MM.1S (cell line): ENCODE results near the gene KCNE3.

Source experiments
- DNase-seq: peaks from one replicate; pipeline ENCODE4 v3.0.0-alpha.2; 2015
- H2AFZ ChIP-seq: fragments of 300-600 bp; sonication (generic); 2 replicates; pipeline ENCODE4 v1.6.0; 2016; ENCODE audit warnings: antibody characterized with exemption, low read length
- H3F3A ChIP-seq: fragments of 300-600 bp; sonication (generic); 2 replicates; pipeline ENCODE4 v1.6.1; 2016; ENCODE audit warnings: mild to moderate bottlenecking, antibody characterized with exemption, low read length, moderate library complexity, mixed read lengths; ENCODE audit not compliant: insufficient read depth
- H3K27ac ChIP-seq: fragments of 300-600 bp; sonication (generic); 2 replicates; pipeline ENCODE4 v1.5.1; 2016; ENCODE audit warnings: mild to moderate bottlenecking, low read length
- H3K27me3 ChIP-seq: fragments of 300-600 bp; sonication (generic); replicated peaks from 2 replicates; pipeline ENCODE4 v1.6.0; 2016; ENCODE audit warnings: low read length; ENCODE audit not compliant: insufficient read depth
- H3K36me3 ChIP-seq: fragments of 300-600 bp; sonication (generic); replicated peaks from 2 replicates; pipeline ENCODE4 v1.6.1; 2016; ENCODE audit warnings: mild to moderate bottlenecking, low read length, mixed read lengths; ENCODE audit not compliant: insufficient read depth
- H3K4me1 ChIP-seq: fragments of 300-600 bp; sonication (generic); 2 replicates; pipeline ENCODE4 v1.6.1; 2016; ENCODE audit warnings: low read length, mixed read lengths
- H3K4me2 ChIP-seq: fragments of 300-600 bp; sonication (generic); 2 replicates; pipeline ENCODE4 v1.6.0; 2016; ENCODE audit warnings: low read depth, low read length
- H3K4me3 ChIP-seq: fragments of 300-600 bp; sonication (generic); 2 replicates; pipeline ENCODE4 v1.5.1; 2016; ENCODE audit warnings: low read length, mixed read lengths
- H3K79me2 ChIP-seq: fragments of 300-600 bp; sonication (generic); 2 replicates; pipeline ENCODE4 v1.6.1; 2016; ENCODE audit warnings: mixed run types, low read length, mixed read lengths
- H3K9ac ChIP-seq: fragments of 300-600 bp; sonication (generic); 2 replicates; pipeline ENCODE4 v1.6.1; 2016; ENCODE audit warnings: low read length, mixed read lengths
- H3K9me2 ChIP-seq: fragments of 300-600 bp; sonication (generic); replicated peaks from 2 replicates; pipeline ENCODE4 v1.6.1; 2016; ENCODE audit warnings: mild to moderate bottlenecking, low read length, mixed read lengths; ENCODE audit not compliant: insufficient read depth
- H3K9me3 ChIP-seq: fragments of 300-600 bp; sonication (generic); replicated peaks from 2 replicates; pipeline ENCODE4 v1.6.1; 2016; ENCODE audit warnings: mild to moderate bottlenecking, low read length, mixed read lengths; ENCODE audit not compliant: insufficient read depth
- H4K20me1 ChIP-seq: fragments of 300-600 bp; sonication (generic); 2 replicates; pipeline ENCODE4 v1.6.1; 2016; ENCODE audit warnings: mild to moderate bottlenecking, low read length, moderate library complexity, mixed read lengths; ENCODE audit not compliant: insufficient read depth
- EZH2 ChIP-seq: fragments of 300-600 bp; sonication (generic); optimal IDR thresholded peaks from 2 replicates; pipeline ENCODE3; 2017; ENCODE audit warnings: low read depth, mild to moderate bottlenecking, antibody characterized with exemption, low read length, mixed read lengths
- EZH2phosphoT487 ChIP-seq: fragments of 300-600 bp; sonication (generic); IDR thresholded peaks from 2 replicates; pipeline ENCODE4 v1.6.1; 2018; ENCODE audit warnings: antibody characterized with exemption, low read length
- TF ChIP-seq, protein P1 (sequence below): fragments of 300-600 bp; sonication (generic); IDR thresholded peaks from 2 replicates; pipeline ENCODE4 v1.5.1; 2016; ENCODE audit warnings: antibody characterized with exemption, low read length, mixed read lengths

The KCNE3 gene

DNA sequence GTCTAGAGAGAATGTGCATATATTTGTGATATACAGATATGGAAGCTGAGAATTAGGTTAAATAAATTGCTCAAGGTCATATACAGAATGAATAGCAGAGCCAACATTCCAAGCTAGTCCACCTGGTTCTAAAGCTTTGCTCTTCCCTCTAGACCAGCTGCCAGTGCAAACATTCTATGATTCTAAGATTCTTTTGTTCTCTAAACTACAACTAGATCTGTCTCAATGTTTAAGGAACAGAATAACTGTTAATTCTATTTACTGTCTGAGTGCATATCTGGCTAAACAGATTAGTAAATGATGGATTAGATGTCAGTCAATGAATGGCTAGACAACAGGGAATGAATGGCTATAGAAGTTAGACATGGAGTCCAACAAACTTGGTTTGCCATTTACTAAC, 19.6 kb downstream of the KCNE3 start:
- Histone ChIP-seq H2AFZ (no peak overlapping the region), H3K27ac (no peak overlapping the region), H3K79me2 (no peaks in the 10 kb centered on the region), H3K4me2 (no peak overlapping the region), H3K36me3 (no peaks in the 10 kb centered on the region), H3K27me3 (no peaks in the 10 kb centered on the region), H3K4me3 (no peak overlapping the region), H3K4me1 (no peaks in the 10 kb centered on the region), H4K20me1 (no peaks in the 10 kb centered on the region), H3K9me2 (no peaks in the 10 kb centered on the region), H3F3A (no peaks in the 10 kb centered on the region), H3K9me3 (no peaks in the 10 kb centered on the region), H3K9ac (no peak overlapping the region)
- TF ChIP-seq EZH2 (no peak), EZH2phosphoT487 (no peak)
- TF ChIP-seq, protein P1, sequence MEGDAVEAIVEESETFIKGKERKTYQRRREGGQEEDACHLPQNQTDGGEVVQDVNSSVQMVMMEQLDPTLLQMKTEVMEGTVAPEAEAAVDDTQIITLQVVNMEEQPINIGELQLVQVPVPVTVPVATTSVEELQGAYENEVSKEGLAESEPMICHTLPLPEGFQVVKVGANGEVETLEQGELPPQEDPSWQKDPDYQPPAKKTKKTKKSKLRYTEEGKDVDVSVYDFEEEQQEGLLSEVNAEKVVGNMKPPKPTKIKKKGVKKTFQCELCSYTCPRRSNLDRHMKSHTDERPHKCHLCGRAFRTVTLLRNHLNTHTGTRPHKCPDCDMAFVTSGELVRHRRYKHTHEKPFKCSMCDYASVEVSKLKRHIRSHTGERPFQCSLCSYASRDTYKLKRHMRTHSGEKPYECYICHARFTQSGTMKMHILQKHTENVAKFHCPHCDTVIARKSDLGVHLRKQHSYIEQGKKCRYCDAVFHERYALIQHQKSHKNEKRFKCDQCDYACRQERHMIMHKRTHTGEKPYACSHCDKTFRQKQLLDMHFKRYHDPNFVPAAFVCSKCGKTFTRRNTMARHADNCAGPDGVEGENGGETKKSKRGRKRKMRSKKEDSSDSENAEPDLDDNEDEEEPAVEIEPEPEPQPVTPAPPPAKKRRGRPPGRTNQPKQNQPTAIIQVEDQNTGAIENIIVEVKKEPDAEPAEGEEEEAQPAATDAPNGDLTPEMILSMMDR: no peak
- no peak for DNase-seq

DNA sequence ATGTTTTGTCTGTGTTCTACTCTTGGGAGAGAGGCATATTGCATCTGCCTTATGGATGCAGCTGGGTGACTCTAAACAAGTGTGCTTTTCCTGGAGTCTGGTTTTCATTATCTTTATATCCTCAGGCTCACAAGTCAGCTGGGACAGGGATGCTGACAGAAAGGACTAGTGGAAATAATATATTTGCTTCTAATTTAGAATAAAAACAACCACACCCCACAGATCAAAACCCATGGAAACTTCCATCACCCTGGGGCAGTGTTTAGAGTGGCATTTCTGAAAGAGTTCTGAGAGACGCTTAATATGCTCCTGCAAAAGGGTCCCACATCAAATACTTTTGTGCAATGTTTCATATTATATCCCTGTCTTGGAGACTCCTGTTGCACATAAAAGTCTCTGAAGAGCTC, 20.8 kb downstream of the KCNE3 start:
- H2AFZ ChIP-seq: no peak overlapping the region
- no peak overlapping the region for H3K4me2 ChIP-seq
- no peaks in the 10 kb centered on the region for H3K27me3 ChIP-seq
- no peaks in the 10 kb centered on the region for H4K20me1 ChIP-seq
- no peak for TF ChIP-seq EZH2
- TF ChIP-seq, protein P1: no peak
- TF ChIP-seq EZH2phosphoT487: no peak
- no peaks in the 10 kb centered on the region for H3F3A ChIP-seq
- no peaks in the 10 kb centered on the region for H3K4me1 ChIP-seq
- no peak overlapping the region for H3K9ac ChIP-seq
- H3K4me3 ChIP-seq: no peak overlapping the region
- H3K79me2 ChIP-seq: no peaks in the 10 kb centered on the region
- H3K27ac ChIP-seq: no peak overlapping the region
- H3K36me3 ChIP-seq: no peaks in the 10 kb centered on the region
- DNase-seq: no peak
- H3K9me3 ChIP-seq: no peaks in the 10 kb centered on the region
- H3K9me2 ChIP-seq: no peaks in the 10 kb centered on the region

DNA sequence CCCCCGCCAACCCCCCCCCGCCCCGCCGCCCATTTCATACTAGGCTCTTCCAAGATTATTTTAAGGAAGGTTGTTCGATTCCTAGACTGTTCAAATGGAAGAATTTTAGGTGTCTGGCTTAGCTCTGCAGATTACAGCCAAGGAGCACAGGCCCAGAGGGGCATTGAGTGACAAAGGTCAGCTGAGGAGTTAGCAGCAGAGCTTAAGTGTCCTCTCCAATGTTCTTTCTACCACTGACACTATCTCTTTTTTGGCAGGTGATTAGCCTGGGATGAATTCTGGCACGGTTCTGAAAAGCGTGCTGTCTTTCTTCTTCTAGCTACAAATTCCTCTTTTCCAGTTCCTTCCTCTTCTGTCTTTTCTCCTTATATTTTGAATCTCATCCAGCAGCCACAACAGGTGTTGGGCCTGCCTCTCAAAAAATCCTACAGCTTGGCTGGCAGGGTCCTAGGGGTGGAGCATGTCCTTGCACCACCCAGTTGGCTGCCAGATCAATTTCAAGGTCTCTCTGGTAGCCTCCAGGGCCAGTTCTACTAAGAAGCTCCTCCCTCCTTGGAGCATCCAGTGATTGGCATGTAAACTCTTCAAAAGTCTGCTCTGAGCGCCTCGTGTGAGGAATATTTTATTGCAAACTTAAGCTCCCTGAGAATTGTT, 23.0 kb downstream of the KCNE3 start:
- H4K20me1 ChIP-seq: no peaks in the 10 kb centered on the region
- H3K4me1 ChIP-seq: no peaks in the 10 kb centered on the region
- no peaks in the 10 kb centered on the region for H3K36me3 ChIP-seq
- H3K9me2 ChIP-seq: no peaks in the 10 kb centered on the region
- H3K27me3 ChIP-seq: no peaks in the 10 kb centered on the region
- no peak overlapping the region for H3K4me3 ChIP-seq
- H3K79me2 ChIP-seq: no peaks in the 10 kb centered on the region
- no peak overlapping the region for H3K4me2 ChIP-seq
- no peak overlapping the region for H3K27ac ChIP-seq
- H3F3A ChIP-seq: no peaks in the 10 kb centered on the region
- H2AFZ ChIP-seq: no peak overlapping the region
- no peaks in the 10 kb centered on the region for H3K9me3 ChIP-seq
- DNase-seq: no peak
- TF ChIP-seq EZH2phosphoT487 (no peak), EZH2 (no peak)
- TF ChIP-seq, protein P1: no peak
- H3K9ac ChIP-seq: no peak overlapping the region
